Measurements from ENCODE around the gene NOP9.

Gene NOP9

DNA sequence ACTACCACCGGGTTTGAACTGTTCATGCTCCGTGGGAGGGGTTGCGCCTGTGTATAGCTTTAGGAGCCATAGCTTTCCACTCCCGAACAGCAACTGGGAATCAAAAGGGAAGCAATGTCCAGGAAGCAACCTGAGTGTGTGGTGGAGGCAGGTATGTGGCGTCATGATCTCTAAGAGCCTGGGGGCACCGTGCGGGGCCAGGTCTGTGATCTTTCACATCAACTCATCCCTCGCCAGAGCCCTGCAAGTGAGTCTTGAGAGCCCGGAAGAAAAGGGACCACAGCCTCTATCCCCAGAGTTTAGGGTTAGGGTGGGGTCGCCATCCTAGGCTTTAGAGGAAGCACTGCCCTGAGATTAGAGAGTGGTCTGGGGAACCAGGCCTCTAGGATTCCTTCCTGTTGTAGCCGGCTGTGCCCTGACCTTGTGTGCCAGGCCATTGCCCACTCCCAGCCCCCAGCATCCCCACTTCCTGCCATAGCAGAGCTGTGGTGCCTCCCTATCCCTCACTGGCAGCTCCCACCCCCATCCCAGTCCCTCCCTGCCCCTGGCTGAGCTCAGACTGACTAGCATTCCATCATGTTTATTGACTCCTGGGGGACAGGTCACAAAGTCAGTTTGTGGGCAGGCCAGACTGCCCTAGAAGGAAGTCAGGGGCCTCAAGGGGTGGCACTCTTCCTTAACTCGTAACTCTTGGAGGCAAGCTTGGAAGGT is 36.0 kb downstream of the NOP9 start:
- H3K36me3 ChIP-seq (ENCODE audit: insufficient read depth, low read length), result no peaks in the 10 kb centered on the region
- peak overlapping the region; percentile 19; the same call in 1 of the 2 replicates for H2AFZ ChIP-seq (ENCODE audit: low read length)
- peak overlapping the region; percentile 50 for H3K4me3 ChIP-seq (ENCODE audit: low read length, poor library complexity, severe bottlenecking)
- H3F3A ChIP-seq (ENCODE audit: low read depth), result no peaks in the 10 kb centered on the region
- H4K20me1 ChIP-seq (ENCODE audit: insufficient read depth, low read length, poor library complexity, severe bottlenecking), result no peaks in the 10 kb centered on the region
- H3K9me2 ChIP-seq (replicated peaks; ENCODE audit: low read depth, low read length), result no peaks in the 10 kb centered on the region
- peaks cover 6% of the 10 kb centered on the region; the same call in 1 of the 2 replicates for H3K79me2 ChIP-seq (ENCODE audit: insufficient read depth, low read length)
- TF ChIP-seq, protein P1, sequence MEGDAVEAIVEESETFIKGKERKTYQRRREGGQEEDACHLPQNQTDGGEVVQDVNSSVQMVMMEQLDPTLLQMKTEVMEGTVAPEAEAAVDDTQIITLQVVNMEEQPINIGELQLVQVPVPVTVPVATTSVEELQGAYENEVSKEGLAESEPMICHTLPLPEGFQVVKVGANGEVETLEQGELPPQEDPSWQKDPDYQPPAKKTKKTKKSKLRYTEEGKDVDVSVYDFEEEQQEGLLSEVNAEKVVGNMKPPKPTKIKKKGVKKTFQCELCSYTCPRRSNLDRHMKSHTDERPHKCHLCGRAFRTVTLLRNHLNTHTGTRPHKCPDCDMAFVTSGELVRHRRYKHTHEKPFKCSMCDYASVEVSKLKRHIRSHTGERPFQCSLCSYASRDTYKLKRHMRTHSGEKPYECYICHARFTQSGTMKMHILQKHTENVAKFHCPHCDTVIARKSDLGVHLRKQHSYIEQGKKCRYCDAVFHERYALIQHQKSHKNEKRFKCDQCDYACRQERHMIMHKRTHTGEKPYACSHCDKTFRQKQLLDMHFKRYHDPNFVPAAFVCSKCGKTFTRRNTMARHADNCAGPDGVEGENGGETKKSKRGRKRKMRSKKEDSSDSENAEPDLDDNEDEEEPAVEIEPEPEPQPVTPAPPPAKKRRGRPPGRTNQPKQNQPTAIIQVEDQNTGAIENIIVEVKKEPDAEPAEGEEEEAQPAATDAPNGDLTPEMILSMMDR (conservative IDR thresholded peaks at IDR 0.05; ENCODE audit: low read length), result no peak
- TF ChIP-seq EZH2phosphoT487 (IDR thresholded peaks at IDR 0.05; ENCODE audit: borderline replicate concordance), result no peak
- H3K9ac ChIP-seq (ENCODE audit: low read depth, low read length, poor library complexity, severe bottlenecking), result peak overlapping the region; percentile 69
- H3K27me3 ChIP-seq (ENCODE audit: insufficient read depth, low read length, poor library complexity, severe bottlenecking), result no peaks in the 10 kb centered on the region
- no peaks in the 10 kb centered on the region for H3K9me3 ChIP-seq (ENCODE audit: insufficient read depth, low read depth, low read length)
- H3K4me2 ChIP-seq (ENCODE audit: low read depth, low read length, poor library complexity, severe bottlenecking), result peak overlapping the region; percentile 72
- H3K4me1 ChIP-seq (ENCODE audit: insufficient read depth, low read length, poor library complexity, severe bottlenecking), result peaks cover 57% of the 10 kb centered on the region

DNA sequence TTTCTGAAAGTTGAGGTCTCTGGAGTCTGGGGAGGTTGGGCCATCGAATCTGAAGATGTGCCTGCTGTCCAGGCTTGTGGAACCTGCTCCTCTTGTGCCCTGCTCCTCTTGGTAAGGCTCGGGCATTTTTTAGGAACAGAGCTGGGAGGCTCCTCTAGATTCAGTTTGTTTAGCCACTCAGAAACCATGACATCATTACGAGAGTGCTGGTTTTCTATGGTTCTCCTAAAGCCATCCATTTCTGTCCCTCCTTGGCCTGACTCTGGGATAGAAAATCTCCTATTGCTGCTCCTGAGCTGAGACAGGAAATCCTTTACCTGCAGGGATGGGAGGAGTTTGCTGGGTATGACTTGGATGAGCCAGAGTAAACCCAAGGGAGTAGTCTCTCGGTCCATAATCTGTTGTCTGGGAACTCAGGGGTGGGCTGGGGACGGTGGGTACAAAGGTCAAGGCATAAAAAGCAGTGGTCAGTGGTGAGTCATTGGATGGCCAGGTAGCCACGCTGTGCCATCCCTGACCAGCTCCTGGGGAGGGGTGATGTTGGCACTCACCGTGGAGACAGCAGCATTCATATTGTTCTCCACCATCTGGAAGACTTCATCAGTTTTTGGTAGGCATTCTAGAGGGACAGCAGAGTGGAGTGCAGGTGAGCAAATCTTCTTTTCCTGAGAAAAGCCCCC is 37.6 kb downstream of the NOP9 start:
- Histone ChIP-seq H3F3A (ENCODE audit: low read depth) (no peaks in the 10 kb centered on the region), H3K79me2 (ENCODE audit: insufficient read depth, low read length) (peaks cover 6% of the 10 kb centered on the region; the same call in 1 of the 2 replicates), H3K27me3 (ENCODE audit: insufficient read depth, low read length, poor library complexity, severe bottlenecking) (no peaks in the 10 kb centered on the region)

DNA sequence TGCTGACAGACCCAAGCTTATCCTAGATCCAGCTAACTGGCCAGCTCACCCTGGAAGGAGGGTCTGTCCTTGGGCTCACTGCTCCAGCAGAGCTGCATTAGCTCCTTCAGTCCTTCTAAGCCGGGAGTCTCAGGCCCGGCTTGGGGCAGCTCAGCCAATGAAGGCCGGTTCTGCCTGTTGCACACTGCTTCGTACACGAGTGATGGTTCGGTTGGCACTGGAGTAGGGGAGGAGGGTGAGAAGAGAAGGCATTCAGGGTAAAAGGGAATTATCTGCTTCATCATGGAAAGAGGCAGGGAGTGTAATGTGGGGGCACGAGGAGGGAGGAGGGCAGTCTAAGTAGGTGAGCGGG is 38.1 kb downstream of the NOP9 start:
- no peaks in the 10 kb centered on the region for H3K9me2 ChIP-seq (replicated peaks; ENCODE audit: low read depth, low read length)
- H3K4me3 ChIP-seq (ENCODE audit: low read length, poor library complexity, severe bottlenecking), result no peak overlapping the region
- peaks cover 6% of the 10 kb centered on the region; the same call in 1 of the 2 replicates for H3K79me2 ChIP-seq (ENCODE audit: insufficient read depth, low read length)
- H3K4me2 ChIP-seq (ENCODE audit: low read depth, low read length, poor library complexity, severe bottlenecking), result peak overlapping the region; percentile 72
- no peak overlapping the region for H2AFZ ChIP-seq (ENCODE audit: low read length)
- peaks cover 48% of the 10 kb centered on the region for H3K4me1 ChIP-seq (ENCODE audit: insufficient read depth, low read length, poor library complexity, severe bottlenecking)
- H3K9ac ChIP-seq (ENCODE audit: low read depth, low read length, poor library complexity, severe bottlenecking), result peak overlapping the region; percentile 77
- no peaks in the 10 kb centered on the region for H4K20me1 ChIP-seq (ENCODE audit: insufficient read depth, low read length, poor library complexity, severe bottlenecking)
- no peaks in the 10 kb centered on the region for H3F3A ChIP-seq (ENCODE audit: low read depth)
- H3K9me3 ChIP-seq (ENCODE audit: insufficient read depth, low read depth, low read length), result no peaks in the 10 kb centered on the region
- TF ChIP-seq, protein P1 (conservative IDR thresholded peaks at IDR 0.05; ENCODE audit: low read length), result no peak
- TF ChIP-seq EZH2phosphoT487 (IDR thresholded peaks at IDR 0.05; ENCODE audit: borderline replicate concordance), result no peak
- no peaks in the 10 kb centered on the region for H3K36me3 ChIP-seq (ENCODE audit: insufficient read depth, low read length)
- no peaks in the 10 kb centered on the region for H3K27me3 ChIP-seq (ENCODE audit: insufficient read depth, low read length, poor library complexity, severe bottlenecking)

More for the DNA sequence above, 37.6 kb downstream of the NOP9 start:
- no peaks in the 10 kb centered on the region for H4K20me1 ChIP-seq (ENCODE audit: insufficient read depth, low read length, poor library complexity, severe bottlenecking)
- no peaks in the 10 kb centered on the region for H3K36me3 ChIP-seq (ENCODE audit: insufficient read depth, low read length)
- TF ChIP-seq, protein P1 (conservative IDR thresholded peaks at IDR 0.05; ENCODE audit: low read length), result no peak
- no peak for TF ChIP-seq EZH2phosphoT487 (IDR thresholded peaks at IDR 0.05; ENCODE audit: borderline replicate concordance)
- H3K9ac ChIP-seq (ENCODE audit: low read depth, low read length, poor library complexity, severe bottlenecking), result peak overlapping the region; percentile 77
- H3K4me3 ChIP-seq (ENCODE audit: low read length, poor library complexity, severe bottlenecking), result no peak overlapping the region
- no peaks in the 10 kb centered on the region for H3K9me2 ChIP-seq (replicated peaks; ENCODE audit: low read depth, low read length)
- H3K4me2 ChIP-seq (ENCODE audit: low read depth, low read length, poor library complexity, severe bottlenecking), result peak overlapping the region; percentile 72
- H2AFZ ChIP-seq (ENCODE audit: low read length), result no peak overlapping the region
- peaks cover 50% of the 10 kb centered on the region for H3K4me1 ChIP-seq (ENCODE audit: insufficient read depth, low read length, poor library complexity, severe bottlenecking)
- no peaks in the 10 kb centered on the region for H3K9me3 ChIP-seq (ENCODE audit: insufficient read depth, low read depth, low read length)
